Psoas muscle (tissue), 8 donors: ENCODE measurements around the gene PLB1. TPM values are rescaled to one million over a fixed set of nuclear protein-coding genes. Genes with fewer than 3 reads are reported as not detected.

Experiments used
- ATAC-seq, 4 donors: fragments of 200-7000 bp; cut with Tn5 transposase; one replicate each; pipeline ENCODE4 v1.9.1; 2020; ENCODE audit warnings: moderate library complexity in 3 of 4, mild to moderate bottlenecking in 2 of 4
- DNase-seq, 2 donors: peaks; one replicate each; pipeline ENCODE4 v3.0.0-alpha.2; 2020
- H3K27ac ChIP-seq: fragments of 200-600 bp; one replicate; pipeline ENCODE4 v1.8.0; 2022
- H3K27me3 ChIP-seq, 3 donors: fragments of 200-600 bp in 1 of 3; one replicate each; pipeline versions ENCODE4 v1.6.1 to v1.8.0; 2013 to 2022; ENCODE audit warnings: low read length in 2 of 3, mild to moderate bottlenecking in 2 of 3, moderate library complexity in 1 of 3; ENCODE audit not compliant: insufficient read depth in 3 of 3
- H3K36me3 ChIP-seq, 2 donors: fragments of 200-600 bp in 1 of 2; one replicate each; pipeline versions ENCODE4 v1.6.1 to v1.8.0; 2013 to 2022; ENCODE audit warnings: low read depth in 1 of 2, mild to moderate bottlenecking in 1 of 2, moderate library complexity in 1 of 2; ENCODE audit not compliant: insufficient read depth in 1 of 2
- H3K4me1 ChIP-seq: fragments of 200-600 bp; one replicate; pipeline ENCODE4 v1.8.0; 2022
- H3K4me3 ChIP-seq: fragments of 200-600 bp; one replicate; pipeline ENCODE4 v1.8.0; 2022; ENCODE audit warnings: mild to moderate bottlenecking
- H3K9me3 ChIP-seq: fragments of 200-600 bp; one replicate; pipeline ENCODE4 v1.8.0; 2022
- WGBS, 3 donors: extraction: QIAGEN DNeasy Blood & Tissue Kit; methylation state at CpG; one replicate each; pipeline versions ENCODE4 v1.1.6 to v1.1.7; 2013; 5-methylcytosine and 5-hydroxymethylcytosine counted together
- intact Hi-C, 2 donors: fragments of 100-400 bp; cut with DNase I; formaldehyde crosslinking; loops; one replicate each; pipeline versions ENCODE4 v1.11.0 to v1.14.2; 2022
- polyA plus RNA-seq, 3 donors: library from polyadenylated mRNA; stranded (reverse); fragments of 200-250 nt; gene quantifications; one replicate each; pipeline ENCODE4 v1.2.3, GENCODE V29; 2013
- total RNA-seq, 4 donors: library from RNA; stranded (reverse); fragmentation: NEBNext Ultra II Directional in 2 of 4; extraction: Animal tissue kit (Norgen Biotek cat#: 25700) in 2 of 4; gene quantifications; one replicate each; pipeline versions ENCODE4 v1.2.1 to v1.2.4, GENCODE V29; 2021 to 2023
- TF ChIP-seq, protein P1 (sequence below): fragments of 200-600 bp; IDR thresholded peaks from one replicate; pipeline ENCODE4 v1.8.0; 2022; ENCODE audit warnings: antibody characterized with exemption
- donor health status: healthy with polysubstance abuse.
- donor health status: DM: no; HTN: no; CAD: no; lungs with moderate emphysema.
- donor health status: Bipolar disorder and iron deficiency.
- donor health status: healthy.
- donor health status: DM: yes; HTN: yes; CAD: no.
- donor health status: DM: no; HTN: no; CAD: no.
- donor health status: DM: no; HTN: no; CAD: no.
- donor health status: DM: yes; HTN: yes; CAD: no.

The PLB1 gene
- total and polyA plus RNA-seq, 7 donors: 0.63 to 4.9 (median 1.7) TPM

DNA sequence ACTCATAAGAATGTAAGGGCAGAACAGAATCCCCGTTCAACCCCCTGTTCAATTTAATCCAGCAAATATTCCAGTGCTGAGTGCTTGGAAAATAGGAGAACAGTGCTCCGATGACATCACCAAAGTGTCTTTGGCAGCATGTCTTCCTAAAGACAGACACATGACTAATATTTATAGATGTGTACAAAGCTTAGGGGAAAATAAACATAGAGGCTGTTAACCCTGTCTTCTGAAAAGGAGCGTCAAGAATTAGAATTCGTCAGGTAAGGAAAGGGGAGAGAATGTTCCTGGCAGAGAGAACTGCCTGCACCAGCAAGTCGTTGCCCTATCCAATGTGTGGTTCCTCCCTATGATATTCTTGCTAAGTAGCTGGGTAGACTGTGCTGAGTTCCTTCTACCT is 72.7 kb downstream of the PLB1 start:
- 19 to 36% (median 24%) methylated on average over 5 of the region's 5 CpGs for WGBS, 3 donors
- H3K4me3 ChIP-seq: no peak overlapping the region
- H3K9me3 ChIP-seq: no peaks in the 10 kb centered on the region
- intact Hi-C loops: loop anchor here (5.0 kb wide), 3 partner anchors 39 to 444 kb away; no protein-coding TSS in a partner anchor
- H3K4me1 ChIP-seq: peaks cover 21% of the 10 kb centered on the region
- H3K36me3 ChIP-seq: no peaks in the 10 kb centered on the region
- TF ChIP-seq, protein P1, sequence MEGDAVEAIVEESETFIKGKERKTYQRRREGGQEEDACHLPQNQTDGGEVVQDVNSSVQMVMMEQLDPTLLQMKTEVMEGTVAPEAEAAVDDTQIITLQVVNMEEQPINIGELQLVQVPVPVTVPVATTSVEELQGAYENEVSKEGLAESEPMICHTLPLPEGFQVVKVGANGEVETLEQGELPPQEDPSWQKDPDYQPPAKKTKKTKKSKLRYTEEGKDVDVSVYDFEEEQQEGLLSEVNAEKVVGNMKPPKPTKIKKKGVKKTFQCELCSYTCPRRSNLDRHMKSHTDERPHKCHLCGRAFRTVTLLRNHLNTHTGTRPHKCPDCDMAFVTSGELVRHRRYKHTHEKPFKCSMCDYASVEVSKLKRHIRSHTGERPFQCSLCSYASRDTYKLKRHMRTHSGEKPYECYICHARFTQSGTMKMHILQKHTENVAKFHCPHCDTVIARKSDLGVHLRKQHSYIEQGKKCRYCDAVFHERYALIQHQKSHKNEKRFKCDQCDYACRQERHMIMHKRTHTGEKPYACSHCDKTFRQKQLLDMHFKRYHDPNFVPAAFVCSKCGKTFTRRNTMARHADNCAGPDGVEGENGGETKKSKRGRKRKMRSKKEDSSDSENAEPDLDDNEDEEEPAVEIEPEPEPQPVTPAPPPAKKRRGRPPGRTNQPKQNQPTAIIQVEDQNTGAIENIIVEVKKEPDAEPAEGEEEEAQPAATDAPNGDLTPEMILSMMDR: no peak
- no peaks in the 10 kb centered on the region for H3K27me3 ChIP-seq
- ATAC-seq (peak; percentile 30 to 79 (median 57)), DNase-seq (no peak)
- peak overlapping the region; percentile 83 for H3K27ac ChIP-seq

DNA sequence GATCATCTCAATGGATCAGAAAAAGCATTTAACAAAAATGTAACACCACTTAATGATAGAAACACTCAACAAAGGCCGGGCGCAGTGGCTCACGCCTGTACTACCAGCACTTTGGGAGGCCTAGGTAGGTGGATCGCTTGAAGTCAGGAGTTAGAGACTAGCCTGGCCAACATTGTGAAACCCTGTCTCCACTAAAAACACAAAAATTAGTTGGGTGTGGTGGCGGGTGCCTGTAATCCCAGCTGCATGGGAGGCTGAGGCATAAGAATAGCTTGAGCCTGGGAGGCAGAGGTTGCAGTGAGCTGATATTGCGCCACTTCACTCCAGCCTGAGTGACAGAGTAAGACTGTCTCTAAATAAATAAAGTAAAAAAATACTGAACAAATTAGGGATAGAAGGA is 74.6 kb downstream of the PLB1 start:
- Histone ChIP-seq H3K9me3 (no peaks in the 10 kb centered on the region), H3K4me3 (no peak overlapping the region), H3K36me3 (no peaks in the 10 kb centered on the region), H3K27me3 (no peaks in the 10 kb centered on the region), H3K27ac (no peak overlapping the region), H3K4me1 (peaks cover 21% of the 10 kb centered on the region)
- intact Hi-C loops: loop anchor here in 1 of 2 donors (2.0 kb wide), 1 partner anchor 36 kb away; no protein-coding TSS in a partner anchor
- 80 to 94% (median 90%) methylated on average over 6 of the region's 6 CpGs for WGBS, 3 donors
- DNase-seq (no peak), ATAC-seq (no peak)
- TF ChIP-seq, protein P1: no peak

DNA sequence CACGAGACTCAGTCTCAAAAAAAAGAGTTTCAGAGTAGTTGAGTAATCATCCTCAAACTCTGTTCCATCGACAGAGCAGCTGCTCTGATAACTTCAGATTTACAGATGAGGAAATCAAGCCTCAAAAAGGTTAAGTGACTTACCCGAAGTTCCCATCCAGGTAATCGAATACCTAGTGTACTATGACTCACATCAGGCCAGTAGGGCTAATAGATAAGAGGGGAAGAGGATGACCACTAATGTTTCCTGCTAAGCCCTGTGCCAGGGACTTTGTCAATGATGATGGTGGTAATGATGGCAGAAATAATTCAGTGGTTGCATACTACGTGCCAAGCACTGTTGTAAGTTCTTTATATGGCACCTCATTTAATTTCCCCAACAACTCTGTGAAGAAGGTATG is 80.9 kb downstream of the PLB1 start:
- WGBS, 3 donors: 68 to 75% (median 70%) methylated on average over 5 of the region's 5 CpGs
- Histone ChIP-seq H3K4me1 (no peaks in the 10 kb centered on the region), H3K27me3 (no peaks in the 10 kb centered on the region), H3K9me3 (no peaks in the 10 kb centered on the region), H3K27ac (peak overlapping the region; percentile 47), H3K36me3 (no peaks in the 10 kb centered on the region), H3K4me3 (no peak overlapping the region)
- DNase-seq (no peak), ATAC-seq (peak; percentile 64 to 91 (median 80))
- TF ChIP-seq, protein P1: no peak
- intact Hi-C loops: no loop called here

DNA sequence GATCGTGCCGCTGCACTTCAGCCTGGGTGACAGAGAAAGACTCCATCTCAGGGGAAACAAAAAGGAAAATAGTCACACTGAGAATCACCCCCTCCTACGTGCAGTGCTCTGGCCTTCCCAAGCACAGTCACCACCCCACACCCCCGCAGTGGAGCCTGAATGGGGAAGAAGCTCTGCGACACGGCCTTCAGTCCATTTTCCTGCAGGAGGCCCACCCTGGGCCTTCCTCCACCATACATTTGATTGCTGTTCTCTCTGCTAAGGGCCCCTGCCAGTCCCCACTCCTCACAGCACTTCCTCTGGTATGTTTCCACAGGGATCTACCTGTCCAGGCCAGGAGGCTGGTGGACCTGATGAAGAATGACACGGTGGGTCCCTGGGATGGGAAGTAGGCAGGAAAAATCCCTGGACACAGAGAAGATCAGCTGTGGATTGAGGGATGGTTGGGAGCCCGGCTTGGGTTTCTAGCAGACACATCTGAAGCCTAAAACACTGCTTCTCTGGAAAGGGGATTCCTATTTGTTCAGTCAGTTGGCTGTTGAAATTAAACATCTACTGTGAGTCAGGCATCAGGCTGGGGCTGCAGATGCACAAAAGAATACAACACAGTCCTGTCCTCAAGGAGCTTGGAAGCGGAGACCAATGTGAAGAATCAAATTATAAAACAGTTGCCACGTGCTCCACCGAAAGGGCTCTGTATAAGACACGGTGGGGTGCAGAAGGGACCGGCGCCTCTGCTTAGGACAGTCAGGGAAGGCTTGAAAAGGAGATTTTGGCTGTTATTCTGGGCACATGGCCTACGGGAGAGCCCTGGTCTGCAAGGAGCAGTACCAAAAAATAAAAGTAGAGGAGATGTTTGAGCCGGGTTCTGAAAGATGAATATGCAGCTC is 82.2 kb downstream of the PLB1 start:
- no peak overlapping the region for H3K27ac ChIP-seq
- DNase-seq (no peak), ATAC-seq (no peak)
- peaks cover 7% of the 10 kb centered on the region for H3K4me1 ChIP-seq
- no peaks in the 10 kb centered on the region for H3K9me3 ChIP-seq
- no peaks in the 10 kb centered on the region for H3K36me3 ChIP-seq
- no peak overlapping the region for H3K4me3 ChIP-seq
- H3K27me3 ChIP-seq: no peaks in the 10 kb centered on the region
- TF ChIP-seq, protein P1: no peak
- intact Hi-C loops: no loop called here
- 89 to 90% (median 89%) methylated on average over 16 of the region's 16 CpGs for WGBS, 3 donors
